GM19463 (cell line): ENCODE results near the gene UPF2.
"Not testable (repeated sequence)": the region's sequence is repeated elsewhere in the genome, so short reads cannot be mapped to it uniquely, and the experiment has no call there.

Experiments
- ATAC-seq: cut with Tn5 transposase; IDR thresholded peaks from one replicate; pipeline ENCODE4 v1.9.1; 2021; ENCODE audit warnings: mild to moderate bottlenecking, moderate library complexity; ENCODE audit not compliant: unreplicated experiment

The UPF2 gene

DNA sequence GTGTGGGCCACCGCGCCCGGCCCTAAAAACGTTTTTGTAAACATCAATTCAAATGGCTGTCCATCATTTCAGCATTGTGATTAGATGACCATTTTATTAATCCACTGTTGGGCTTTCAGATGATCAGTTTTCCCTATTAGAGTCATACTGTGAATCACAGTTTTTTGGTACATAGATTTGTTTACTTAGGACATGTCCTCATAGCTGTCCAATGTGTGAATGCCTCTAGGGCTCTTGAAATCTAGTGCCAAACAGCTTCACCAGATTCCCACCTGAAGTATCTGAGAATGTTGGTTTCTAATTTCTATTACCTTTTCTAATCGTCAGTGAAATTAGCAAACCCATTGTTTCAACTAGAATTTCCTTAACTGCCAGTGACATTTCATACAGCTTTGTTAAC lies 66.8 kb downstream of the UPF2 start:
- ATAC-seq: no peak

DNA sequence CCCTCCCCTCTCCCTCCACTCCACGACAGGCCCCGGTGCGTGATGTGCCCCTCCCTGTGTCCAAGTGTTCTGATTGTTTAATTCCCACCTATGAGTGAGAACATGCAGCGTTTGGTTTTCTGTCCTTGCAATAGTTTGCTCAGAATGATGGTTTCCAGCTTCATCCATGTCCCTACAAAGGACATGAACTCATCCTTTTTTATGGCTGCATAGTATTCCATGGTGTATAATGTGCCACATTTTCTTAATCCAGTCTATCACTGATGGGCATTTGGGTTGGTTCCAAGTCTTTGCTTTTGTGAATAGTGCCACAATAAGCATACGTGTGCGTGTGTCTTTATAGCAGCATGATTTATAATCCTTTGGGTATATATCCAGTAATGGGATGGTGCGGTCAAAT lies 70.1 kb downstream of the UPF2 start:
- not testable (repeated sequence) for ATAC-seq

DNA sequence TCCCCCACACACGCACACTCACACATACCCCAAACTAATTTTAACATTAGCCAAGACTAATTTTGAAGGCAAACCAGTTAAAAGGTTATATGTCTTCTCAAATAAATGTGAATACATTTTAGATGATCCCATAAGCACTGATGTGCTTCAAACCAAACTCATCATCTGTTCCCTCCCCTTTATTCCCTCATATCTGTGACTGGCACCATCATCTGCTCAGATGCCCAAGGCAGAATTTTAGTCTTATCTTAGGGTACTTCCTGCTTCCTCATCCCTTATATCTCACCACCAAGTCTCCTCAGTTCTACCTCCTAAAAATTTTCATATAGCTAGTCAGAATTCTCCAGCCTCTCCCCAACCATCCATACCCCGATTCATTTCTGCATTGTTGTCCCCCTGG lies 80.4 kb downstream of the UPF2 start:
- ATAC-seq: no peak

GRCh38 chr10:11961771-11962170 lies 80.8 kb downstream of the UPF2 start:
- ATAC-seq: no peak

- ATAC-seq: no peak
These were observed 82.6 kb downstream of the UPF2 start for GRCh38 chr10:11959966-11960365.

- ATAC-seq: no peak
These were observed 83.7 kb downstream of the UPF2 start for GRCh38 chr10:11958956-11959355.

- ATAC-seq: no peak
These were observed 90.9 kb downstream of the UPF2 start for GRCh38 chr10:11951695-11952094.

DNA sequence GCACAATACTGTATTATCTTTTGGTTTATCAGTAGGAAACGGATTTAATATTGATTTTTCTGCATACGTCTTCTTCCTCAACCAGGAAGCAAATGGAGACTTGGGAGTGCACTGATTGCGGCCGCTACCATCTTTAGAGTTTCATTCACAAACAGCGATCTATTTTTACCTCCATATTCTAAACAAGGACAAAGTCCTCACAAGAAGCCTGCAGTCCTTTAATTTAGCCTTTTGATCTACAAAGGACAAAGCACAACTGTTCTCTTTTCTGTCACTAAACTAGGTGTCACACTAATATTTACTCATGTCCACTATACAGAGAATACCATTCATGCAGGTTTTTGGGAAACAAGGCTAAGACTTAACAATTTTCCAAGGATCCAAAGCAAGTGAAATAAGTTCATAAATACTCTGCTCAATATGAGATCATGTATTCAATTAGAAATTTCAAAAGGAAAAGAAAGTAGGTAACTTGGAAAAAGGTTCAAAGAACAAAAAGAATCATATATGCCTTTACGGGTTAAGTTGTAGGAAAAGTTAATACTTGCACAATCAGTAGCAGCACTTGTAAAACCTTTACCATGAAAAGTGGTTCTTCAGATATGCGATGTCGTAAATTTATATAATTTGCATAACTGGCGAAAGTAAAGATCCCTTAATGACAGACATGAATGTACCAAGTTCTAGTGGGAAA lies 92.1 kb downstream of the UPF2 start:
- ATAC-seq: no peak

GRCh38 chr10:11949152-11949551 lies 93.5 kb downstream of the UPF2 start:
- no peak for ATAC-seq

DNA sequence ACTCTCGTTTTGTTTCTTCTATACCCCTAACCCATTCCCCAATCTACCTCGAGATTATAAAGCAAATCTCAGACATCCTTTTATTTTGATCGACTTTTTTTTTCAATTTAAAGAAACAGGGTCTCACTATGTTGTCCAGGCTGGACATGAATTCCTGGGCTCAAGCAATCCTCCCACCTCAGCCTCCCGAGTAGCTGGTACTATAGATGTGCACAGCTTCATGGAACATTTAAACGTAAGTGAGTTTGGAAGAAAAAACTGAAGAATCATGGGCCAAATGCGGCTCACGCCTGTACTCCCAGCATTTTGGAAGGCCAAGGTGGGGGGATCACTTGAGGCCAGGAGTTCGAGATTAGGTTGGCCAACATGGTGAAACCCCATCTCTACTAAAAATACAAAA lies 96.0 kb downstream of the UPF2 start:
- ATAC-seq: no peak

DNA sequence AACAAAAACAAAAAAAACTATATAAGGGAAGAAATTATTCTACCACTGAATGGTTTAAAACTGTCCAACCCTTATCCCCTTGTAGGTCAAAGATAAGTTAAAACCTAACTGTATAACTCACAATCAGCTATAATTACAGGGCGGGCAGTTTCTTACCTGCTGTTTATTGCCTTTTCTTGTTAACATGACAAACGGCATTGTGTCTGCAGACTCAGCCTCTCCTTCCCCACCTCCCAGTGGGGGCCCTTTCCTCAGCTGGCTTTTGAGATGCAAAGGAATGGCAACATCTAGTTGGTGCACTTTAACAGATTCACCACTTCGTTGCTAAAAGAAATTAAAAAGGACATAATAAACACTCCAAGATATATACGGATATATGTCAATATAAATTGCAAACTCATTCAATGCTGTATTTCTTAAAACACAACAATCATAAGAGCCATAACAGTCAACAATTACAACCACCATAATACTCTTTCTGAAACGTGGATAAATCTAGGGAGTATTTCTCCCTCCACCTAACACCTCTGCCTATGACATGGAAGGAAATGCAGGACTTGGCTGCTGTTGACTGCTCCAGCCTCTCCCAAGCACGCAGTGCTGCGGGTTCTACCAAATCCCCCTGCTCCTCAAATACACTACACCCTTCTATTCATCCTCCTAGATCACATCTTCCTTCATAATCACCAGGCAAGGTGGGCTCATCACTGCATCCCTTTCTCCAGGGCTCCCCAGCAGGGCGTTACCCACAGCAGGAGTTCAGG lies 106.0 kb downstream of the UPF2 start:
- ATAC-seq: no peak

GRCh38 chr10:11934262-11934661 lies 108.3 kb downstream of the UPF2 start:
- ATAC-seq: no peak

- no peak for ATAC-seq
These were observed 108.9 kb downstream of the UPF2 start for GRCh38 chr10:11933577-11934223.

GRCh38 chr10:11931038-11931437 lies 111.6 kb downstream of the UPF2 start:
- ATAC-seq: no peak

GRCh38 chr10:11930312-11930978 lies 112.2 kb downstream of the UPF2 start:
- no peak for ATAC-seq

GRCh38 chr10:11927746-11928145 lies 114.9 kb downstream of the UPF2 start:
- ATAC-seq: no peak

DNA sequence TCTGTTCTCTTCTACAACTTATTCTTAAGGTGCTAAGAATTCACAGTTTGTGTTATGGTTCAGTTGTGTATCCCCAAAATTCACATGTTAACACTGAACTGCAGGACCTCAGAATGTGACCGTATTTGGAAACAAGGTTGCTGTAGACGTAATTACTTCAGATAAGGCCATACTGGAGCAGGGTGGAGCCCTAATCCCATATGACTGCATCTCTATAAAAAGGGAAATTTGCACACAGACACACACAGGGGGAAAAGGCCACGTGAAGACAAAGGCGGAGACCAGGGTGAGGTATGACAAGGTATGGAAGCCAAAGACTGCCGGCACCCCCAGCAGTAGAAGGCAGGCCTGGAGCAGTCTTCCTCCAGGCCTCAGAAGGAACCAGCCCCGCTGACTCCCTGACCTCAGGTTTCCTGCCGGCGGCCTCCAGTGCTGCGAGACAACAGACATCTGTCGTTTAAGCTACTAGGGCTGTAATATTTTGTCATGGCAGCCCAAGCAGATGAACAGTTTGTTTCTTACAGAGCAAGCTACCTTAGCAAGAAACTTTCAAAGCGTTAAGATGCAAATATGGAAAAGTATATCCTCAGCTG lies 120.7 kb downstream of the UPF2 start:
- ATAC-seq: no peak

DNA sequence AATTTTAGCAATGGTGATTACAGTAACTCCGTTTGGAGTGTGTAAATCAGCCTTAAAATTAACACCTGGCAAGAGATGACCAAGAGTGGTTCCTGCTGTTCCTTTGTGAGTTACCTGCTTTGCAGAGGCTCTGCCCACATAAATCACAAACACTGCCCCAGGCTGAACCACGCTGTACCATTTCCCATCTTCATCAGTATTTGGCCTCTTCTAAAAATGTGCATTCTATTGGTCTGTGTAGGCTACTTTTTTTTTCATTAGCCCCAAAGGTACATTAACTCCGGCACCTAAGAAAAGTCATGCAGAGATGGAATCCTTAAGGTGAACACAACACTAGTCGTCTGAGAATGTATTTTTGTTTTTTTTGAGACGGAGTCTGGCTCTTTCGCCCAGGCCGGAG lies 123.3 kb downstream of the UPF2 start:
- no peak for ATAC-seq

- ATAC-seq: no peak
These were observed 124.2 kb downstream of the UPF2 start for GRCh38 chr10:11918384-11918783.

DNA sequence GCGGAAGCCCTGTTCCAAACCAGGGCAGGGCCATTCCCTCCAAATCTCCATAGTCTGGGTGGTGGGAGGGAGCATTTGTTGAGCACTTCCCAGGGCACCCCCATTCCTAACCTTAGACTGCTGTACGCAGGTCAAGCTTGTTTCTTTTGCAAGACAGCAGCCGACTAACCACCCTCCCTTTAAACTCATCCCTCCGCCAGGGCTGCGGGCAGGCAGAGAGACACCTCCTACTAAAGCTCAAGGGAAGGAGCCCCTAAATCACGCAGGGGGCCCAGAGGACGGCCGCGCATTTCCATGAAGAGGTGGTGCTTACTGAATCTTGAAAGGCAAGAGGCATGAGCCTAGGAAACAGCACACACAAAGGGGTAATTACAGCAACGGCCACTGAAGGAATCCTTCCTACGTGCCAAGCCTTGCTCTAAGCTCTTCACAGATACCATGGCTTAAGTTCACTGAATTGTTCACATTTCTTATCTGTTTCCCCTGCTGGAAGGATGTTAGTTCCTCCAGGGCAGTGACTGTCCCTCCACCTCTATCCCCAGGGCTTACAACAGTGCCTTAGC lies 129.4 kb downstream of the UPF2 start:
- ATAC-seq: no peak

DNA sequence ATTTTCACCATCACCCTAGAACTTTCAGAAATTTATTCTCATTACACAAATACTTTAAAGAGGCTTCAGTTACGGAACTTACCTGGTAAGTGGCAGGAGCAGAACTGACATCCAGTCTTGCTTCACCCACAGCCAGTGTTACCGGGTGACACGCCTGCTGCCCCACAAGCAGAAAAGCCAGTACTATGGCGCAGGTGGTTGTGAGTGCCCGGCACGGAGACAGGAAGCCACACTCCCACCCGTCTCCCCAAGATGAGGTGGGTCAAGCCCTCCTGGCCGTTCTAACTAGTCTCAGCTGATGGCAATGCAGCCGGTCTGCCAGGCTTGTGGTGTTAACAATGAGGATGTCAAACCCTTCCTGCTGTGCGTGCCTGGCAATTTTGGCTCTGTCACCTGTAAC lies 132.5 kb downstream of the UPF2 start:
- ATAC-seq: no peak
